MM.1S (cell line): ENCODE results near the gene GFPT1.

Experiments used
- CTCF ChIP-seq: fragments of 300-600 bp; sonication (generic); IDR thresholded peaks from 2 replicates; pipeline ENCODE4 v1.5.1; 2016; ENCODE audit warnings: antibody characterized with exemption, low read length, mixed read lengths
- EZH2 ChIP-seq: fragments of 300-600 bp; sonication (generic); optimal IDR thresholded peaks from 2 replicates; pipeline ENCODE3; 2017; ENCODE audit warnings: low read depth, mild to moderate bottlenecking, antibody characterized with exemption, low read length, mixed read lengths

- TF ChIP-seq CTCF, result no peak
- no peak for TF ChIP-seq EZH2
Measured at GRCh38 chr2:69422198-69422597, 35.2 kb upstream of the GFPT1 start.
